DOHH2 (cell line): ENCODE measurements around the gene ECT2.

ENCODE experiments used
- EZH2phosphoT487 ChIP-seq: fragments of 200-600 bp; sonication (generic); IDR thresholded peaks from 2 replicates; pipeline ENCODE4 v1.6.1; 2017; ENCODE audit warnings: borderline replicate concordance, mild to moderate bottlenecking, antibody characterized with exemption, low read length, moderate library complexity, mixed read lengths
- TF ChIP-seq, protein P1 (sequence below): fragments of 200-600 bp; sonication (generic); IDR thresholded peaks from one replicate; pipeline ENCODE4 v1.5.1; 2014; ENCODE audit warnings: antibody characterized with exemption, mild to moderate bottlenecking, low read depth, low read length; ENCODE audit not compliant: poor library complexity, severe bottlenecking

- no peak for TF ChIP-seq EZH2phosphoT487
- TF ChIP-seq, protein P1, sequence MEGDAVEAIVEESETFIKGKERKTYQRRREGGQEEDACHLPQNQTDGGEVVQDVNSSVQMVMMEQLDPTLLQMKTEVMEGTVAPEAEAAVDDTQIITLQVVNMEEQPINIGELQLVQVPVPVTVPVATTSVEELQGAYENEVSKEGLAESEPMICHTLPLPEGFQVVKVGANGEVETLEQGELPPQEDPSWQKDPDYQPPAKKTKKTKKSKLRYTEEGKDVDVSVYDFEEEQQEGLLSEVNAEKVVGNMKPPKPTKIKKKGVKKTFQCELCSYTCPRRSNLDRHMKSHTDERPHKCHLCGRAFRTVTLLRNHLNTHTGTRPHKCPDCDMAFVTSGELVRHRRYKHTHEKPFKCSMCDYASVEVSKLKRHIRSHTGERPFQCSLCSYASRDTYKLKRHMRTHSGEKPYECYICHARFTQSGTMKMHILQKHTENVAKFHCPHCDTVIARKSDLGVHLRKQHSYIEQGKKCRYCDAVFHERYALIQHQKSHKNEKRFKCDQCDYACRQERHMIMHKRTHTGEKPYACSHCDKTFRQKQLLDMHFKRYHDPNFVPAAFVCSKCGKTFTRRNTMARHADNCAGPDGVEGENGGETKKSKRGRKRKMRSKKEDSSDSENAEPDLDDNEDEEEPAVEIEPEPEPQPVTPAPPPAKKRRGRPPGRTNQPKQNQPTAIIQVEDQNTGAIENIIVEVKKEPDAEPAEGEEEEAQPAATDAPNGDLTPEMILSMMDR = no peak
Measured at GRCh38 chr3:172766241-172766640, 15.7 kb downstream of the ECT2 start.
